Ovary (tissue), 3 donors: Measurements from ENCODE around the gene SNX18.

ENCODE experiments used
- CTCF ChIP-seq, 3 donors: fragments of 450-650 bp in 2 of 3; fragments of 200-600 bp in 1 of 3; IDR thresholded peaks; one replicate each; pipeline versions ENCODE4 v1.5.1 to v1.8.0; 2016 to 2022; ENCODE audit warnings: antibody characterized with exemption in 3 of 3, mild to moderate bottlenecking in 1 of 3
- EP300 ChIP-seq: sonication (generic); formaldehyde crosslinking; IDR thresholded peaks from one replicate; pipeline ENCODE4 v1.6.1; 2017; ENCODE audit warnings: antibody characterized with exemption
- POLR2A ChIP-seq: fragments of 450-650 bp; IDR thresholded peaks from one replicate; pipeline ENCODE4 v1.6.1; 2017; ENCODE audit warnings: antibody characterized with exemption, mild to moderate bottlenecking, moderate library complexity
- donor health status: DM: no; HTN: no; CAD: no.

- no peak for TF ChIP-seq POLR2A
- TF ChIP-seq CTCF (IDR thresholded peaks at IDR 0.05), result no peak
- TF ChIP-seq EP300, result no peak
Measured at GRCh38 chr5:54593779-54594178, 76.2 kb downstream of the SNX18 start.
